ENCODE measurements around the gene OPN4.
"Not testable (repeated sequence)": the region's sequence is repeated elsewhere in the genome, so short reads cannot be mapped to it uniquely, and the experiment has no call there.

OPN4 gene

DNA sequence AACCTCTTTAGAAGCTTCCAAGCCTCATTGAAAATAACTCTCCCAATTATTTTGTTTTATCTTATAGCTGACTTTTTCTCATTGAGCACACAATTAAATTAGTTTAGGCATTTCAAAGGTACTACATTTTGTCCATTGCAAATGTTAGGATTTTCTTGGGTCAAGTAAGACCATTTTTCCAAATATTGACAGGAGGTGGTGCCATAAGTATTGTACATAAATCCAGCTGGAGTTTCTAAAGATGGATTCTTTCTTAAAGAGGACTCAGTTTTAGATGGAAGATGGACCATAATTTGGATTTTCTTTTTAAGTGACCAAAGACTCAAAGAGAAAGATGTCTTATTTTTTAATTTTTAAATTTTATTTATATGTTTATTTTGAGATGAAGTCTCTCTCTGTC, 12.3 kb upstream of the OPN4 start:
- peaks cover 5% of the 10 kb centered on the region; the same call in 1 of the 2 replicates for H3K9me3 ChIP-seq (ENCODE audit: control insufficient read depth, insufficient read depth, low read length)
- H3K4me1 ChIP-seq (ENCODE audit: insufficient read depth, low read length) = no peaks in the 10 kb centered on the region
- no peak overlapping the region for H3K9ac ChIP-seq (ENCODE audit: low read depth, low read length)
- no peaks in the 10 kb centered on the region for H3K36me3 ChIP-seq (ENCODE audit: insufficient read depth, low read length)

DNA sequence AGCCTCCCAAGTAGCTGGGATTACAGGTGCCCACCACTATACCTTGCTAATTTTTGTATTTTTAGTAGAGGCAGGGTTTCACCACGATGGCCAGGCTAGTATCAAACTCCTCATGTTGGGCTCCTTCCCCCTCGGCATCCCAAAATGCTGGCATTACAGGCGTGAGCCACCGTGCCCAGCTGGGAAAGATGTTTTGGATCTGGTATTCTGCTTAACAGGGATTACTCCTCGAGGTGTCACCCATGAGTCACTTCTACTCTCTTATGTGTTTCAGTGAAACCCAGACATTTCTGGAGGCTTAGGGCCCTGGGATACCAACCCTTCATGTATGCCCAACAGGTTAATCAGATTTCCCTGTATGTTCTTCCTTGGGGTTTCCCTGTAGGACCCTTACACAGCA, 11.8 kb upstream of the OPN4 start:
- peaks cover 5% of the 10 kb centered on the region; the same call in 1 of the 2 replicates for H3K9me3 ChIP-seq (ENCODE audit: control insufficient read depth, insufficient read depth, low read length)
- no peaks in the 10 kb centered on the region for H3K4me1 ChIP-seq (ENCODE audit: insufficient read depth, low read length)
- H3K36me3 ChIP-seq (ENCODE audit: insufficient read depth, low read length) = no peaks in the 10 kb centered on the region
- H3K9ac ChIP-seq (ENCODE audit: low read depth, low read length) = no peak overlapping the region

DNA sequence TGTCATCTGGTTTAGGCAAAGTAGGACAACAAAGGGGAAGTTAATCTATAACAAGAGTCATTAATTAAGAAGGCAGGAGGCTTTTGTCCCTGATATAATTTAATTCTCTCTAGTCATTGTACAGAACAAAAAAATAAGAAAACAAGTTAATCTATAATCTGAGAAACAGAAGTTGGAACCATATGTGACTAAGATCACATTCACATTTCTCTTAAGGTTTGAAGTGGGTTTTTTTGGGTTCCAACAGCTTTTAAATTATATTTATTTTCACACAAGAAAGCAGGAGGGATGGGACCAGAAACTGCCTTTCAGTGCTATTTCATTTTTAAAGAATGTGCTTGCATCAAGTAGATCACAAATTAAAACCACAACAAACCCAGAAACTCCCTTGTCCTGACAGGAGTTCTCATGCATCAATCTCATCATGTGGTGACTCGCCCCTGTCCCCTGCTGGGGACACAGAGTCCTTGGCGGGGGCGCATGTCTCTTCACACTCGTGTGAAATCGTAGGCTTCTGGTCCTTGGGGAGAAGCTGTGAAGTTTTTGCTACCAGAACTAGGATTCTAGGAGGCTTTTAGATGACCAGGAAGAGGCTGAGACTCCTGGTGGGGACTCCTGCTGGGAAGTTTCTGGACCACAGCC, 10.1 kb upstream of the OPN4 start:
- H3K9ac ChIP-seq (ENCODE audit: low read depth, low read length) = no peak overlapping the region
- no peaks in the 10 kb centered on the region for H3K36me3 ChIP-seq (ENCODE audit: insufficient read depth, low read length)
- peaks cover 5% of the 10 kb centered on the region; the same call in 1 of the 2 replicates for H3K9me3 ChIP-seq (ENCODE audit: control insufficient read depth, insufficient read depth, low read length)
- H3K4me1 ChIP-seq (ENCODE audit: insufficient read depth, low read length) = peaks cover 4% of the 10 kb centered on the region; the same call in 1 of the 2 replicates

DNA sequence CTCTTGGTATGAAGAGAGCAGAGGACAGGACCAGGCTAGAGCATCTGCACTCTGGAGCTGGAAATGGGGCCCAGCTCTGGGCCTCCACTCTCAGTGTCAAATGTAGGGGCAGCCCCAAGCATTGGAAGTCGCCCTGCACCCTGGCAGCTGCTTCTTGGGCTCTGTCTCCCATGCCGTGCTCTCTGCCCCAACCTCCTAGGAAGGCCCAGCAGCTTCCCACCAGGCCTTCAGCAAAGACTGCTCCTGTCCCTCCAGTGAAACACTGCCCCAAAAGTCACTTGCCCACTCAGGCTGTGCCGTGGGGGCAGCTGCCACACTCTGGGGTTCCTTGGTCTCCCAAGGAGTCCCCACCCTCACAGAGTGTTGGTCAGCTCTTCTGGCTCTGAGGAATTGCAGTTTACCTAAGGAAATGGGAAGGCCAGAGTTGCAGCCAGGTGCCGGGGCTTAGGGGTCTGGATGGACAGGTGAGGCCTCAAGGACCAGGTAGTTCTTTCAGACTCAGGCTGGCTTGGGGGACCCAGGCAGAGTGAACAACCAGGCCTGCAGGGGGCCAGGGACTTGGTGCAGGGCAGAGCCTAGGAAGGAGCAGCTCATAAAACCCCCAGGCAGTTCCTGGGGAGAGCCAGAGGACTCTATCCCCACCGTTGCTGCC, 9.4 kb upstream of the OPN4 start:
- Histone ChIP-seq H3K9ac (ENCODE audit: low read depth, low read length) (no peak overlapping the region), H3K9me3 (ENCODE audit: control insufficient read depth, insufficient read depth, low read length) (peaks cover 5% of the 10 kb centered on the region; the same call in 1 of the 2 replicates), H3K4me1 (ENCODE audit: insufficient read depth, low read length) (peaks cover 4% of the 10 kb centered on the region; the same call in 1 of the 2 replicates), H3K36me3 (ENCODE audit: insufficient read depth, low read length) (no peaks in the 10 kb centered on the region)

DNA sequence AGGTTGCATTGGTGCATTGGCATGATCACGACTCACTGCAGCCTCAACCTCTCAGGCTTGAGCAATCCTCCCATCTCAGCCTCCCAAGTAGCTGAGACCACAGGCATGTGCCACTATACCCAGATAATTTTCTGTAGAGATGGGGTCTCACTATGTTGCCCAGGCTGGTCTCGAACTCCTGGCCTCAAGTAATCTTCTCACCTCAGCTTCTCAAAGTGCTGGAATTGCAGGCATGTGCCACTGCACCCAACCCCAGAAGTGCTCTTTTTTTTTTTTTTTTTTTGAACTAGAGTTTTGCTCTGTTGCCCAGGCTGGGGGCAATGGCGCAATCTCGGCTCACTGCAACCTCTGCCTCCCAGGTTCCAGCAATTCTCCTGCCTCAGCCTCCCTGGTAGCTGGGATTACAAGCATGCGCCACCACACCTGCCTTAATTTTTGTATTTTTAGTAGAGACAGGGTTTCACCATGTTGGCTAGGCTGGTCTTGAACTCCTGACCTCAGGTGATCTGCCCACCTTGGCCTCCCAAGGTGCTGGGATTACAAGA, 8.7 kb upstream of the OPN4 start:
- H3K9ac ChIP-seq (ENCODE audit: low read depth, low read length); H3K9me3 ChIP-seq (ENCODE audit: control insufficient read depth, insufficient read depth, low read length); H3K36me3 ChIP-seq (ENCODE audit: insufficient read depth, low read length); H3K4me1 ChIP-seq (ENCODE audit: insufficient read depth, low read length): not testable (repeated sequence)

DNA sequence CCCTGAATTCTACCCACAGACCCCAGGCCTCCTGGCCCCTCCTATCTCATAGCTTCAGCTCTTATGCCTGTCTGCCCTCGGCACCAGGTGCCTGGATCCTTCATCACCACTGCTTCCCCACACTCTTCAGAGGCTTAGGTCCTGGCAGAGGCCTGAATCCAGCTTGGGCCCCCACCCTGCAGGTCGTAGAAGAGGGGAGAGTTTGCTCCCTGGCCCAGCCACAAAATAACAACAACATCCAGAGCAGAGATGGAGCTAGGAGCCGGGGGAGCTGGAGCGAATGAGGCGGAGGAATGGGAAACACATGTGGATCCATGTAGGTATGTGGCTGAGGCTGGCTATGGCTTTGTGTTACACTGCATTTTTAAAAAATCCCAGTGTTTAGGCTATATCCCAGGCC, 7.8 kb upstream of the OPN4 start:
- Histone ChIP-seq H3K36me3 (ENCODE audit: insufficient read depth, low read length) (no peaks in the 10 kb centered on the region), H3K4me1 (ENCODE audit: insufficient read depth, low read length) (peaks cover 4% of the 10 kb centered on the region; the same call in 1 of the 2 replicates), H3K9me3 (ENCODE audit: control insufficient read depth, insufficient read depth, low read length) (peaks cover 5% of the 10 kb centered on the region; the same call in 1 of the 2 replicates), H3K9ac (ENCODE audit: low read depth, low read length) (no peak overlapping the region)

DNA sequence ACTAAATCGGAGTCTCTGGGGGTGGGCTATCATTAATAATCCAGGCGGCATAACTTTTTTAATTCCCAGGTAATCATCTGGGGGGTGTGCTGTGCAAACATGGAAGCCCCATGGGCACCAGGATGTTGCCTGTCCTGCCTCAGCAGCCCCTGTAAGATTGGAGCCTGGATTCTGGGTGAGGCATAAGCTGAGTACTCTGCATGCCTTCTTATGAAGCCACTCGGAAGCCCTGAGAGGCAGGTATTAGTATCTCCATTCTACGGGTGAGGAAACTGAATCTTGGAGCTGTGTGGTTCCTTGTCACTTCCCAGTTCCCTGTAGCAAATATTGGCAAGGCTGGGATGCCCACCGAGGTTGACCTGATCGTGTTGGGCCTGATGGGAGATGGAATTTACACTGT, 7.4 kb upstream of the OPN4 start:
- Histone ChIP-seq H3K9ac (ENCODE audit: low read depth, low read length) (no peak overlapping the region), H3K4me1 (ENCODE audit: insufficient read depth, low read length) (peaks cover 4% of the 10 kb centered on the region; the same call in 1 of the 2 replicates), H3K9me3 (ENCODE audit: control insufficient read depth, insufficient read depth, low read length) (peaks cover 5% of the 10 kb centered on the region; the same call in 1 of the 2 replicates), H3K36me3 (ENCODE audit: insufficient read depth, low read length) (no peaks in the 10 kb centered on the region)

DNA sequence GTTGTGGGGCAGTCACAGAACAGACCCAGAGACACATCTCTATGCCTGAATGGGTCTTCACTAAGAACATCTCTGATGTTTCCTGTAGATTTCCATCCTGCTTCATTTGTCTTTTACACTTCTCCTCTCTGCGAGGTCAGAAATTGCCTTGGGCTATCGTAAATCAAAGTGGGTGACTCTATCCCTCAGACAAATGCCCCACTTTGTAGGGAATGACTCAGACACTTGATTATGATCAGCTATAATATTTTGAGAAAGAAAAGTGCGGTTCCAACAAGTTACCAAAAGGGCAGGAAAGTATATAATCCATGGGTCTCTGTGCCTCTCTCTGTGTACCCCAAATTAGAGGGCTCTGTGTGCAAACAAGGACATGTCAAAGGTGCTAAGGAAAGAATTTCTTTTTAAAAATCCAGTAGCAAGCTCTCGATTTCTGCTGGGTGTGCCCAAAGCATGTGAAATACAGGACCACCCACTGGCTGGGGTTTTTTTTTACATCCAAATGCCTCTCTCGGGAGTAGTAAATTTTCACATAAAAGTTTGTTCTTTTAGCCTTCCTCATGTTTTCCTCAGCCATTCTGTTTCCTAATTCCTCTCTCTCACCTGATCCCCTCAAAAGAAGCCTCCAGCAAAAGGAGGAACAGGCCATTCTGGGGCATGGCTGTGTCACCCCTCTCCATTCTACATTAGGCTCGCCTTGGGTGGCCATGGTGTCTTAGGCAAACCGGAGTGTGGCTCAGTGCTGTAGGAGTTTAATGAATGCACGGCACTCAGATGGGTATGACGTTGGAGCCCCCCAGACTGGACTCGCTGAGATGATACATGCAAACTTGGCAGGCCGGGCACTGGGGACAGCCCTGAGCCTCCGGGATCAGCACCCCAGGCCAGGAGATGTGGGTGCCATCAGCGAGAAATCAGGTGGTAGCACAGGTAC, 6.3 kb upstream of the OPN4 start:
- Histone ChIP-seq H3K9me3 (ENCODE audit: control insufficient read depth, insufficient read depth, low read length) (peaks cover under 1% of the 10 kb centered on the region; the same call in 1 of the 2 replicates), H3K9ac (ENCODE audit: low read depth, low read length) (no peak overlapping the region), H3K36me3 (ENCODE audit: insufficient read depth, low read length) (no peaks in the 10 kb centered on the region), H3K4me1 (ENCODE audit: insufficient read depth, low read length) (peaks cover 7% of the 10 kb centered on the region)

DNA sequence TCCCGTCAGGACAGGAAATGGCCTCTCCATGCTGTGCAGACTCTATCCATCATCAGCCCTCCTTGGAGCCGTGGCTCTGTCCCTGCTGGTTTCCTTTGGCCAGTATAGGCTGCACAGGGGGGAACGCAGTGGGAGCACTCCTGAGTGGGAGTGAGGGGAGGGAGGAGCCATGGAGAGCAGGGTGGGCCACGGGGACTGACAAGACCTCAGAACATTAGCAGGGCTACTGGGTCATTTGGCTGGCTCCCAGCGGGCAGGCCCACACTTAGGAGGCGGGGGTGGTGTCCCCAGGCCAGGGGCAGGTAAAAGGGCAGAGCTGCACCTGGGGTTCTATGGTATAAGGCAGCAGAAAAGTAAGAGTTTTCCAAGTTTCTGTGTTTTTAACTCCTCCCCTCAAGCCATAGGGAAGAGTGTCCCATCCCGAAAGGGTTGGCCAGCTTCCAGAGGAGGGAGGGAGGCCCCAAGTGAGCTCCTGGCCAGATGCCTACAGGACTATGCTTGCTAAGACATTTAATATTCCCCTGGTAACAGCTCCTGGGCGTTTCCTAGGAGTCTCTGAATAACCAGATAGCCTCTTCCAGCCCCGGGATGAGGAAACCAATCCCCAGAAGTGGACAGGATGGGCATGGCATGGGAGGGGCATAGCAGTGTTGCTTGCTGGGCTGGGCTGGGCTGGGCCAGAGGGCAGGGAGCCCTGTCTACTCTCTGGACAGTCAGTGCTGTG, 5.5 kb upstream of the OPN4 start:
- peaks cover 7% of the 10 kb centered on the region for H3K4me1 ChIP-seq (ENCODE audit: insufficient read depth, low read length)
- H3K9ac ChIP-seq (ENCODE audit: low read depth, low read length) = no peak overlapping the region
- H3K9me3 ChIP-seq (ENCODE audit: control insufficient read depth, insufficient read depth, low read length) = no peaks in the 10 kb centered on the region
- H3K36me3 ChIP-seq (ENCODE audit: insufficient read depth, low read length) = no peaks in the 10 kb centered on the region

DNA sequence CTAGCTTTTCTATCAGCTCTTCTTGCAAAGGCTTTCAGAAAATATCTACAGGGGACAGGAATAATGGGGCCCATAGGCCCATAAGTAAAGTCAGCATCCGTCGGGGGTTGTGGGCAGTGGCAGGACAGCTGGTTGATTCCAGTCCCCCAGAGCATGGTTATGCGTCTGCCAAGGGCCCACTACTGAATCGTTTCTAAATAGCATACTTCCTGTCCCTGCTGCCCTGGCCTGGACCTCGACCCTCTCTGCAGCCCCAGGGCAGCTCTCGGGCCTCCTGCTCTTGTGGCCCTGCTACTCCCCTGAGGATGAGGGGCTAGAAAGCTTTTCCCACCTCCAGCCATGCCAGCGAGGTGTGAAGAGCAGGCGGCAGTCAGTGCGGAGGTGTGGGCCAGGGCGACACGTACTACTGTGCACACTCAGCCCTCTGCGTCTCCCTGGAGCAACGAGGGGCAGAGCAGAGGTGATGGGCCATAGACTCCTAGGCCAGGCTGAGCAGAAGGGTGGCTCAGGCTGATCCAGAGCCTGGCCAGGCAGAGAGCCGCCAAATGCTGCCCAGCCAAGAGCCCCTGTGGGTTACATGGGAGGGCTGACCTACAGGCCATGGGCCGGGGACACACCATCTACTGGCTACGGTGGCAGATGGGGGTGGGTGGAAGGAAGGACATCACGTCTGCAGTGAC, 4.7 kb upstream of the OPN4 start:
- H3K9me3 ChIP-seq (ENCODE audit: control insufficient read depth, insufficient read depth, low read length) = no peaks in the 10 kb centered on the region
- no peak overlapping the region for H3K9ac ChIP-seq (ENCODE audit: low read depth, low read length)
- H3K4me1 ChIP-seq (ENCODE audit: insufficient read depth, low read length) = peaks cover 7% of the 10 kb centered on the region
- no peaks in the 10 kb centered on the region for H3K36me3 ChIP-seq (ENCODE audit: insufficient read depth, low read length)

DNA sequence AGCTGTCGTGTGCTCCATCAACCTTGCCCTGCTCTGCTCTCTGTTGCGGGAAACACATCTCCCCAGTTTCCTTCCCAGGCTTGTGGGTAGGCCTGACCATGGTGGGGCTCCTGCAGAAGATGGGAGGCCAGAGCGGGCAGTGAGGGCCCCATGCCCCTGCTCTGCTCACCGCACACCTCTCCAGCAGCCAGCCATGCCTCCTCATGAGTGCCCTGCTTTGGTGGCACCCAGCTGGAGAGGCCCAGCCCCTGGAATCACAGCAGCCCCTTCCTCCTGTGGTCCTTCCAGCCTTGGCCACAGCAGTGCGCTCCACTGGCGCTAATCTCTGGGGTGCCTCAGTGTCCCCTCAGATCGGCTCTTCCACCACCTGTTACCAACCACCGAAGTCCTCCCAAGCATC, 4.2 kb upstream of the OPN4 start:
- H3K4me1 ChIP-seq (ENCODE audit: insufficient read depth, low read length) = peaks cover 7% of the 10 kb centered on the region
- no peaks in the 10 kb centered on the region for H3K36me3 ChIP-seq (ENCODE audit: insufficient read depth, low read length)
- no peak overlapping the region for H3K9ac ChIP-seq (ENCODE audit: low read depth, low read length)
- H3K9me3 ChIP-seq (ENCODE audit: control insufficient read depth, insufficient read depth, low read length) = no peaks in the 10 kb centered on the region

DNA sequence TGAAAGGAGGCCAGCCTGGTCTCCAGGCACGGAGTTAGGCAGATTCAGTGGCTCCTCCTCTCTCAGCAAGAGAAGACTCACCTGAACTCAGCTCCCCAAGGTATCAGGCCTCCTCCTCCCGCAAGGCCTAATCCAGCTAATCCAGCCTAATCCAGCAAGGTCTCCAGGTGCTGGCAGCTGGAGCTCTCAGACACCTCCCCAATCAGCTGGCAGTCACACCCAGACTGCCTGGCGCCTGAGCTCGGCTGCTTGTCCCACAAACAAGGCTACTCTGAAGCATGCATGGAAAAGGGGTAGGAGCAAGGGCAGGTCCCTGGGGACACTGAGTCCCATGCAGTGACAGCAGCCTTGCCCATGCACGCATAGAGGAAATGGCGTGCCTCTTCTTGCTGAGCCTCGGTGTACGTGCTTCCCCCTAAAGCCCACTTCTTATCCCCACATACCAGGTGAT, 3.3 kb upstream of the OPN4 start:
- H3K4me1 ChIP-seq (ENCODE audit: insufficient read depth, low read length) = peaks cover 7% of the 10 kb centered on the region
- no peak overlapping the region for H3K9ac ChIP-seq (ENCODE audit: low read depth, low read length)
- H3K9me3 ChIP-seq (ENCODE audit: control insufficient read depth, insufficient read depth, low read length) = no peaks in the 10 kb centered on the region
- H3K36me3 ChIP-seq (ENCODE audit: insufficient read depth, low read length) = no peaks in the 10 kb centered on the region

DNA sequence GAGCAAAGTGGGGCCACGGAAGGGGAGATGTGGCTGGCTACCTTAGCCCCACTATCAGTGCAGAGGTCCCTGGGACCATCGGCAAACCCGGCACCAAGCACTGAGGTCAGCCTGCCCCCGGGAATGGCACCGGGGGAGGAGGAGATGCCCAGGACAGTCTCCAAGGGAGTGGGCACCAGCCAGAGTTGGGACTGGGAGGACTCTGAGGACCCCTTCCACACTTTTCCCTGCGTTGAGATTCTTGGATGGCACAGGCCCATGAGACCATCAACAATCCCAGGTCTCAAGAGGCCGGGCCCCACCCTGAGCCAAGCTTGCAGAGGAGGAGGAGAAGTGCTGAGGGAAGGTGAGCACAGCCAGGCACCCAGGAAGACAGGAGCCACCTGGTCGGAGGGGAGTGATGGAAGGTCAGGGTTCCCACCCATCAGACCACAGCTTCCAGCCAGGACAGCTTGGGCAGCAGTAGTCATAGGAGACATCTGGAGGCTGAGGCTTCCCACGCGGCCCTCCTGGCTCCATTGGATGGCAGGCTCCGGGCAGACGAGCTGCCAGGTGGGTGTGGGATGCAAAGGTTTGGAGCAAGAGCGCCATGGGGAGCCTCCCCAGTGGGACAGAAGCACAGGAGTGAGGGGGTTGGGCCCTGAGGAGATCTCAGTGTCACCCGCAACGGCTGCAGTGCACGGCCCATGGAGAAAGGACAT, 2.6 kb upstream of the OPN4 start:
- no peaks in the 10 kb centered on the region for H3K36me3 ChIP-seq (ENCODE audit: insufficient read depth, low read length)
- no peaks in the 10 kb centered on the region for H3K9me3 ChIP-seq (ENCODE audit: control insufficient read depth, insufficient read depth, low read length)
- no peak overlapping the region for H3K9ac ChIP-seq (ENCODE audit: low read depth, low read length)
- H3K4me1 ChIP-seq (ENCODE audit: insufficient read depth, low read length) = peaks cover 7% of the 10 kb centered on the region
